GM23338 (cell line): ENCODE data around the gene ESR1. TPM values are rescaled to one million over a fixed set of nuclear protein-coding genes. Genes with fewer than 3 reads are reported as not detected.

Experiments
- ATAC-seq: fragments of 200-7000 bp; cut with Tn5 transposase; 3 replicates; pipeline ENCODE4 v1.9.1; 2020
- DNase-seq: peaks from one replicate; pipeline ENCODE4 v3.0.0-alpha.2; 2015; ENCODE audit warnings: low spot score
- H2AFZ ChIP-seq: fragments of 200-600 bp; sonication (generic); 2 replicates; pipeline ENCODE4 v1.8.0; 2016; ENCODE audit warnings: antibody characterized with exemption, mild to moderate bottlenecking, moderate library complexity
- H3F3A ChIP-seq: fragments of 200-600 bp; sonication (generic); replicated peaks from 2 replicates; pipeline ENCODE4 v1.8.0; 2017; ENCODE audit warnings: antibody characterized with exemption, mixed run types, low read depth
- H3K27ac ChIP-seq: fragments of 200-600 bp; sonication (generic); 2 replicates; pipeline ENCODE4 v1.6.1; 2016; ENCODE audit warnings: low read depth
- H3K27me3 ChIP-seq: fragments of 200-600 bp; sonication (generic); 2 replicates; pipeline ENCODE4 v1.8.0; 2016; ENCODE audit warnings: mild to moderate bottlenecking, mixed run types, moderate library complexity; ENCODE audit not compliant: insufficient read depth
- H3K36me3 ChIP-seq: fragments of 200-600 bp; sonication (generic); 2 replicates; pipeline ENCODE4 v1.8.0; 2016; ENCODE audit warnings: mild to moderate bottlenecking; ENCODE audit not compliant: insufficient read depth
- H3K4me1 ChIP-seq: fragments of 200-600 bp; sonication (generic); 2 replicates; pipeline ENCODE4 v1.8.0; 2016; ENCODE audit warnings: mild to moderate bottlenecking, moderate library complexity; ENCODE audit not compliant: insufficient read depth
- H3K4me2 ChIP-seq: fragments of 200-600 bp; sonication (generic); 2 replicates; pipeline ENCODE4 v1.7.1; 2017; ENCODE audit warnings: mixed run types
- H3K4me3 ChIP-seq: fragments of 200-600 bp; sonication (generic); 2 replicates; pipeline ENCODE4 v1.6.1; 2016; ENCODE audit warnings: mixed run types
- H3K79me2 ChIP-seq: fragments of 200-600 bp; sonication (generic); replicated peaks from 2 replicates; pipeline ENCODE4 v1.8.0; 2017; ENCODE audit warnings: mild to moderate bottlenecking; ENCODE audit not compliant: insufficient read depth
- H3K9me2 ChIP-seq: fragments of 200-600 bp; sonication (generic); 2 replicates; pipeline ENCODE4 v1.8.0; 2017; ENCODE audit not compliant: insufficient read depth
- H4K20me1 ChIP-seq: fragments of 200-600 bp; sonication (generic); replicated peaks from 2 replicates; pipeline ENCODE4 v1.8.0; 2017; ENCODE audit warnings: mild to moderate bottlenecking; ENCODE audit not compliant: insufficient read depth
- H3K27ac Mint-ChIP-seq: 2 replicates; pipeline ENCODE4 v1.8.0; 2020; ENCODE audit warnings: inconsistent platforms, mild to moderate bottlenecking, moderate library complexity, mixed read lengths
- H3K27me3 Mint-ChIP-seq: 3 replicates; pipeline ENCODE4 v1.8.0; 2022; ENCODE audit warnings: low read depth, mild to moderate bottlenecking, moderate library complexity, mixed read lengths, inconsistent platforms; ENCODE audit not compliant: insufficient read depth, poor library complexity
- H3K36me3 Mint-ChIP-seq: 3 replicates; pipeline ENCODE4 v1.8.0; 2021; ENCODE audit warnings: low read depth, mild to moderate bottlenecking, inconsistent platforms, moderate library complexity, mixed read lengths
- H3K4me1 Mint-ChIP-seq: 3 replicates; pipeline ENCODE4 v1.8.0; 2020; ENCODE audit warnings: mild to moderate bottlenecking, inconsistent platforms, mixed read lengths
- H3K4me3 Mint-ChIP-seq: 3 replicates; pipeline ENCODE4 v1.8.0; 2021; ENCODE audit warnings: moderate library complexity, mild to moderate bottlenecking, inconsistent platforms, mixed read lengths
- H3K9me3 Mint-ChIP-seq: 3 replicates; pipeline ENCODE4 v1.8.0; 2020; ENCODE audit warnings: moderate library complexity, mild to moderate bottlenecking, inconsistent platforms, mixed read lengths
- CREB1 ChIP-seq: fragments of 250-450 bp; sonication (Bioruptor Pico); IDR thresholded peaks from 2 replicates; pipeline ENCODE4 v1.5.0; 2020; ENCODE audit warnings: low read depth, mild to moderate bottlenecking, moderate library complexity
- EZH2 ChIP-seq: fragments of 200-600 bp; sonication (generic); IDR thresholded peaks from one replicate; pipeline ENCODE4 v1.8.0; 2017; ENCODE audit warnings: antibody characterized with exemption, mild to moderate bottlenecking, low read depth; ENCODE audit not compliant: unreplicated experiment
- EZH2phosphoT487 ChIP-seq: fragments of 200-600 bp; sonication (generic); IDR thresholded peaks from one replicate; pipeline ENCODE4 v1.8.1; 2018; ENCODE audit warnings: antibody characterized with exemption; ENCODE audit not compliant: unreplicated experiment
- JUNB ChIP-seq: IDR thresholded peaks from one replicate; pipeline ENCODE4 v1.6.1; 2016; ENCODE audit warnings: antibody characterized with exemption; ENCODE audit not compliant: unreplicated experiment
- NANOG ChIP-seq: IDR thresholded peaks from 2 replicates; pipeline ENCODE4 v1.6.1; 2016; ENCODE audit warnings: antibody characterized with exemption, borderline replicate concordance
- POLR2AphosphoS5 ChIP-seq: IDR thresholded peaks from 2 replicates; pipeline ENCODE4 v1.6.1; 2016; ENCODE audit warnings: antibody characterized with exemption, low read depth
- STAT1 ChIP-seq: IDR thresholded peaks from one replicate; pipeline ENCODE4 v1.6.1; 2016; ENCODE audit warnings: antibody characterized with exemption; ENCODE audit not compliant: unreplicated experiment
- ZNF114 ChIP-seq: fragments of 250-450 bp; sonication (Bioruptor Pico); IDR thresholded peaks from 2 replicates; pipeline ENCODE4 v1.5.0; 2020; ENCODE audit warnings: mild to moderate bottlenecking, moderate library complexity
- ZNF331 ChIP-seq: fragments of 250-450 bp; sonication (Bioruptor Pico); IDR thresholded peaks from 2 replicates; pipeline ENCODE4 v1.5.0; 2020; ENCODE audit warnings: low read depth, mild to moderate bottlenecking, moderate library complexity
- polyA plus RNA-seq: library from polyadenylated mRNA; unstranded; fragments of >200 nt; fragmentation: Nextera tagmentation; extraction: Ambion mirVana; gene quantifications from 2 replicates; pipeline ENCODE4 v1.2.1, GENCODE V29; 2016
- total RNA-seq: library from RNA; depleted of rRNA; stranded (reverse); fragments of >200 nt; shearing (Covaris generic); gene quantifications from 2 replicates; pipeline ENCODE4 v1.2.3, GENCODE V29; 2014
- TF ChIP-seq, protein P1 (sequence below): IDR thresholded peaks from 2 replicates; pipeline ENCODE4 v1.6.1; 2016; ENCODE audit warnings: antibody characterized with exemption
- TF ChIP-seq, protein P2 (sequence below), 2 experiments: fragments of 200-600 bp in 1 of 2; sonication (generic) in 1 of 2; conservative IDR thresholded peaks; 2 replicates each; pipeline versions ENCODE4 v1.5.1 to v1.6.1; 2016 to 2017; ENCODE audit warnings: antibody characterized with exemption in 2 of 2, low read depth in 2 of 2, mild to moderate bottlenecking in 2 of 2, moderate library complexity in 1 of 2
- TF ChIP-seq, protein P3 (sequence below): fragments of 250-450 bp; sonication (Bioruptor Pico); IDR thresholded peaks from 2 replicates; pipeline ENCODE4 v1.5.0; 2020; ENCODE audit warnings: mild to moderate bottlenecking, moderate library complexity

The ESR1 gene
- total and polyA plus RNA-seq, 2 experiments from 2014 or later: 0.94 TPM; not detected in 1

DNA sequence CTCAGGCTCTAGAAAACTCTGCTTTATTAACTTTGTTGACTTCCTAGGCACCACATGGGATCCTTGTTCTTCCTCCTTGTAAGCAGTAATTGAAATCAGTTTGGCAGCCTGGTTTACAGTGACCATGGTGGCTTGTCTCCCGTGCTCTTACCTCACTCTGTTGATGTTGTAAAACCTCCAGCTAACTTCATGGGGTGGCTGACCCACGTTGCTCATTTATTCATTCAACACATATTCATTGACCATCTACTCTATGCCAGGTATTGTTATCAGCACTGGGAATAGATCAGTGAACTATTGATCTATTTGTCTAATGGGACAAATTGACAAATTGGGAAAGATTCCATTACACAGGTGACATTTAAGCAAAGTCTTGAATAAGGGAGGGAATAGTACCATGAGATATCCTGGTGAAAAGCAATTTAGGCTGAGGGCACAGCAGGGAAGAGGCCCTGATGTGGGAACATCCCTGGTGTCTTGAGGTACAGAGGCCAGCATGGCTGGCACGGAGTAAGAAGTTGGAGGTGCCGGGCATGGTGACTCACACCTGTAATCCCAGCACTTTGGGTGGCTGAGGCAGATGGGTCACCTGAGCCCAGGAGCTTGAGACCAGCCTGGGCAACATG lies 19.1 kb downstream of the ESR1 start (continued):
- TF ChIP-seq, protein P1, sequence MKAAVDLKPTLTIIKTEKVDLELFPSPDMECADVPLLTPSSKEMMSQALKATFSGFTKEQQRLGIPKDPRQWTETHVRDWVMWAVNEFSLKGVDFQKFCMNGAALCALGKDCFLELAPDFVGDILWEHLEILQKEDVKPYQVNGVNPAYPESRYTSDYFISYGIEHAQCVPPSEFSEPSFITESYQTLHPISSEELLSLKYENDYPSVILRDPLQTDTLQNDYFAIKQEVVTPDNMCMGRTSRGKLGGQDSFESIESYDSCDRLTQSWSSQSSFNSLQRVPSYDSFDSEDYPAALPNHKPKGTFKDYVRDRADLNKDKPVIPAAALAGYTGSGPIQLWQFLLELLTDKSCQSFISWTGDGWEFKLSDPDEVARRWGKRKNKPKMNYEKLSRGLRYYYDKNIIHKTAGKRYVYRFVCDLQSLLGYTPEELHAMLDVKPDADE: no peak
- TF ChIP-seq EZH2 (no peak), EZH2phosphoT487 (no peak), NANOG (no peak), POLR2AphosphoS5 (no peak), CREB1 (no peak), ZNF114 (no peak), JUNB (no peak)
- TF ChIP-seq, protein P2, sequence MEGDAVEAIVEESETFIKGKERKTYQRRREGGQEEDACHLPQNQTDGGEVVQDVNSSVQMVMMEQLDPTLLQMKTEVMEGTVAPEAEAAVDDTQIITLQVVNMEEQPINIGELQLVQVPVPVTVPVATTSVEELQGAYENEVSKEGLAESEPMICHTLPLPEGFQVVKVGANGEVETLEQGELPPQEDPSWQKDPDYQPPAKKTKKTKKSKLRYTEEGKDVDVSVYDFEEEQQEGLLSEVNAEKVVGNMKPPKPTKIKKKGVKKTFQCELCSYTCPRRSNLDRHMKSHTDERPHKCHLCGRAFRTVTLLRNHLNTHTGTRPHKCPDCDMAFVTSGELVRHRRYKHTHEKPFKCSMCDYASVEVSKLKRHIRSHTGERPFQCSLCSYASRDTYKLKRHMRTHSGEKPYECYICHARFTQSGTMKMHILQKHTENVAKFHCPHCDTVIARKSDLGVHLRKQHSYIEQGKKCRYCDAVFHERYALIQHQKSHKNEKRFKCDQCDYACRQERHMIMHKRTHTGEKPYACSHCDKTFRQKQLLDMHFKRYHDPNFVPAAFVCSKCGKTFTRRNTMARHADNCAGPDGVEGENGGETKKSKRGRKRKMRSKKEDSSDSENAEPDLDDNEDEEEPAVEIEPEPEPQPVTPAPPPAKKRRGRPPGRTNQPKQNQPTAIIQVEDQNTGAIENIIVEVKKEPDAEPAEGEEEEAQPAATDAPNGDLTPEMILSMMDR (conservative IDR thresholded peaks at IDR 0.05; ENCODE audit: low read depth in 2 of 2): no peak

DNA sequence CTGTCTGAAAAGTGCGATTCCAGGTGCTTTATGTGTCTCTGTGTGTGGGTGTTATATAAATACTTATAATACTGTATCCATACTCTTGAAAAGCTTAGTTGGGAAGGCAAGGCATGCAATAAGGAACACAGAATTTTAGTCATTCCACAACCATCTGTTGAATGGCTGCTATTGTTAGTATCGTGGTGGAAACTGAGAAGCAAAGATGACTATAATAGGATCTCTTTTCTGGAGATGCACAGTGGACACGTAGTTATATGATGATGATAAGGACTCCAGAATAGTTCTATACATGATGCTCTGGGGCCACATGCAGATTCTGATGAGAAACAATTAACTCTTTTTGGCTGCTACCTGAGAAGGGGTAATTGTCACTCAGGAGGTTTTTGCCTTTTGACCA lies 25.2 kb downstream of the ESR1 start:
- Mint-ChIP-seq H3K4me3 (no peak overlapping the region), H3K4me1 (peaks cover 6% of the 10 kb centered on the region), H3K36me3 (no peaks in the 10 kb centered on the region), H3K9me3 (no peaks in the 10 kb centered on the region), H3K27me3 (peaks cover 8% of the 10 kb centered on the region), H3K27ac (no peak overlapping the region)
- Histone ChIP-seq H3K79me2 (no peaks in the 10 kb centered on the region), H3K9me2 (no peaks in the 10 kb centered on the region), H3K4me3 (no peak overlapping the region), H3K27me3 (no peaks in the 10 kb centered on the region), H3K36me3 (no peaks in the 10 kb centered on the region), H3K27ac (no peak overlapping the region), H3K4me2 (no peak overlapping the region), H3F3A (no peaks in the 10 kb centered on the region), H2AFZ (no peak overlapping the region), H3K4me1 (0 out of 2 replicates have a peak, but pooled peaks cover 5% of the 10 kb centered on the region), H4K20me1 (no peaks in the 10 kb centered on the region)
- DNase-seq (no peak), ATAC-seq (no peak)
- TF ChIP-seq, protein P3, sequence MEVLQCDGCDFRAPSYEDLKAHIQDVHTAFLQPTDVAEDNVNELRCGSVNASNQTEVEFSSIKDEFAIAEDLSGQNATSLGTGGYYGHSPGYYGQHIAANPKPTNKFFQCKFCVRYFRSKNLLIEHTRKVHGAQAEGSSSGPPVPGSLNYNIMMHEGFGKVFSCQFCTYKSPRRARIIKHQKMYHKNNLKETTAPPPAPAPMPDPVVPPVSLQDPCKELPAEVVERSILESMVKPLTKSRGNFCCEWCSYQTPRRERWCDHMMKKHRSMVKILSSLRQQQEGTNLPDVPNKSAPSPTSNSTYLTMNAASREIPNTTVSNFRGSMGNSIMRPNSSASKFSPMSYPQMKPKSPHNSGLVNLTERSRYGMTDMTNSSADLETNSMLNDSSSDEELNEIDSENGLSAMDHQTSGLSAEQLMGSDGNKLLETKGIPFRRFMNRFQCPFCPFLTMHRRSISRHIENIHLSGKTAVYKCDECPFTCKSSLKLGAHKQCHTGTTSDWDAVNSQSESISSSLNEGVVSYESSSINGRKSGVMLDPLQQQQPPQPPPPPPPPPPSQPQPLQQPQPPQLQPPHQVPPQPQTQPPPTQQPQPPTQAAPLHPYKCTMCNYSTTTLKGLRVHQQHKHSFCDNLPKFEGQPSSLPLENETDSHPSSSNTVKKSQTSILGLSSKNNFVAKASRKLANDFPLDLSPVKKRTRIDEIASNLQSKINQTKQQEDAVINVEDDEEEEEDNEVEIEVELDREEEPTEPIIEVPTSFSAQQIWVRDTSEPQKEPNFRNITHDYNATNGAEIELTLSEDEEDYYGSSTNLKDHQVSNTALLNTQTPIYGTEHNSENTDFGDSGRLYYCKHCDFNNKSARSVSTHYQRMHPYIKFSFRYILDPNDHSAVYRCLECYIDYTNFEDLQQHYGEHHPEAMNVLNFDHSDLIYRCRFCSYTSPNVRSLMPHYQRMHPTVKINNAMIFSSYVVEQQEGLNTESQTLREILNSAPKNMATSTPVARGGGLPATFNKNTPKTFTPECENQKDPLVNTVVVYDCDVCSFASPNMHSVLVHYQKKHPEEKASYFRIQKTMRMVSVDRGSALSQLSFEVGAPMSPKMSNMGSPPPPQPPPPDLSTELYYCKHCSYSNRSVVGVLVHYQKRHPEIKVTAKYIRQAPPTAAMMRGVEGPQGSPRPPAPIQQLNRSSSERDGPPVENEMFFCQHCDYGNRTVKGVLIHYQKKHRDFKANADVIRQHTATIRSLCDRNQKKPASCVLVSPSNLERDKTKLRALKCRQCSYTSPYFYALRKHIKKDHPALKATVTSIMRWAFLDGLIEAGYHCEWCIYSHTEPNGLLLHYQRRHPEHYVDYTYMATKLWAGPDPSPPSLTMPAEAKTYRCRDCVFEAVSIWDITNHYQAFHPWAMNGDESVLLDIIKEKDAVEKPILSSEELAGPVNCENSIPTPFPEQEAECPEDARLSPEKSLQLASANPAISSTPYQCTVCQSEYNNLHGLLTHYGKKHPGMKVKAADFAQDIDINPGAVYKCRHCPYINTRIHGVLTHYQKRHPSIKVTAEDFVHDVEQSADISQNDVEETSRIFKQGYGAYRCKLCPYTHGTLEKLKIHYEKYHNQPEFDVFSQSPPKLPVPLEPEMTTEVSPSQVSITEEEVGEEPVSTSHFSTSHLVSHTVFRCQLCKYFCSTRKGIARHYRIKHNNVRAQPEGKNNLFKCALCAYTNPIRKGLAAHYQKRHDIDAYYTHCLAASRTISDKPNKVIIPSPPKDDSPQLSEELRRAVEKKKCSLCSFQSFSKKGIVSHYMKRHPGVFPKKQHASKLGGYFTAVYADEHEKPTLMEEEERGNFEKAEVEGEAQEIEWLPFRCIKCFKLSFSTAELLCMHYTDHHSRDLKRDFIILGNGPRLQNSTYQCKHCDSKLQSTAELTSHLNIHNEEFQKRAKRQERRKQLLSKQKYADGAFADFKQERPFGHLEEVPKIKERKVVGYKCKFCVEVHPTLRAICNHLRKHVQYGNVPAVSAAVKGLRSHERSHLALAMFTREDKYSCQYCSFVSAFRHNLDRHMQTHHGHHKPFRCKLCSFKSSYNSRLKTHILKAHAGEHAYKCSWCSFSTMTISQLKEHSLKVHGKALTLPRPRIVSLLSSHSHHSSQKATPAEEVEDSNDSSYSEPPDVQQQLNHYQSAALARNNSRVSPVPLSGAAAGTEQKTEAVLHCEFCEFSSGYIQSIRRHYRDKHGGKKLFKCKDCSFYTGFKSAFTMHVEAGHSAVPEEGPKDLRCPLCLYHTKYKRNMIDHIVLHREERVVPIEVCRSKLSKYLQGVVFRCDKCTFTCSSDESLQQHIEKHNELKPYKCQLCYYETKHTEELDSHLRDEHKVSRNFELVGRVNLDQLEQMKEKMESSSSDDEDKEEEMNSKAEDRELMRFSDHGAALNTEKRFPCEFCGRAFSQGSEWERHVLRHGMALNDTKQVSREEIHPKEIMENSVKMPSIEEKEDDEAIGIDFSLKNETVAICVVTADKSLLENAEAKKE (CRISPR knock-in tag): no peak
- TF ChIP-seq STAT1: no peak
- TF ChIP-seq EZH2phosphoT487: no peak
- TF ChIP-seq, protein P1: no peak
- TF ChIP-seq CREB1: no peak
- no peak for TF ChIP-seq EZH2
- no peak for TF ChIP-seq ZNF331 (CRISPR knock-in tag)
